AG04449 (cell line): Measurements from ENCODE around the gene PACSIN3.

Experiments
- CTCF ChIA-PET: fragments of 350-600 bp; formaldehyde crosslinking; extraction: SDS; loops from one replicate; lab custom pipeline; 2021; ENCODE audit warnings: antibody characterized with exemption; lab: Yijun Ruan, JAX
- POLR2A ChIA-PET: fragments of 400-600, 350-600 bp; formaldehyde crosslinking; extraction: SDS; loops from one replicate; lab custom pipeline; 2020; ENCODE audit warnings: antibody characterized with exemption, inconsistent platforms; lab: Yijun Ruan, JAX
- DNase-seq: peaks from one replicate; pipeline ENCODE4 v3.0.0-alpha.2; 2010; ENCODE audit warnings: low read depth, low spot score
- H3K4me3 ChIP-seq: 2 replicates; pipeline ENCODE4 v1.5.1; 2011; ENCODE audit warnings: low read depth, mild to moderate bottlenecking, control low read depth, low read length
- TF ChIP-seq, protein P1 (sequence below): IDR thresholded peaks from one replicate; pipeline ENCODE4 v1.5.1; 2011; ENCODE audit warnings: mild to moderate bottlenecking, moderate library complexity, low read length, control low read depth, inconsistent platforms; ENCODE audit not compliant: insufficient read depth; ENCODE audit errors: missing control alignments

The PACSIN3 gene

GRCh38 chr11:47139878-47140277, 46.4 kb downstream of the PACSIN3 start:
- TF ChIP-seq, protein P1, sequence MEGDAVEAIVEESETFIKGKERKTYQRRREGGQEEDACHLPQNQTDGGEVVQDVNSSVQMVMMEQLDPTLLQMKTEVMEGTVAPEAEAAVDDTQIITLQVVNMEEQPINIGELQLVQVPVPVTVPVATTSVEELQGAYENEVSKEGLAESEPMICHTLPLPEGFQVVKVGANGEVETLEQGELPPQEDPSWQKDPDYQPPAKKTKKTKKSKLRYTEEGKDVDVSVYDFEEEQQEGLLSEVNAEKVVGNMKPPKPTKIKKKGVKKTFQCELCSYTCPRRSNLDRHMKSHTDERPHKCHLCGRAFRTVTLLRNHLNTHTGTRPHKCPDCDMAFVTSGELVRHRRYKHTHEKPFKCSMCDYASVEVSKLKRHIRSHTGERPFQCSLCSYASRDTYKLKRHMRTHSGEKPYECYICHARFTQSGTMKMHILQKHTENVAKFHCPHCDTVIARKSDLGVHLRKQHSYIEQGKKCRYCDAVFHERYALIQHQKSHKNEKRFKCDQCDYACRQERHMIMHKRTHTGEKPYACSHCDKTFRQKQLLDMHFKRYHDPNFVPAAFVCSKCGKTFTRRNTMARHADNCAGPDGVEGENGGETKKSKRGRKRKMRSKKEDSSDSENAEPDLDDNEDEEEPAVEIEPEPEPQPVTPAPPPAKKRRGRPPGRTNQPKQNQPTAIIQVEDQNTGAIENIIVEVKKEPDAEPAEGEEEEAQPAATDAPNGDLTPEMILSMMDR = no peak
- ChIA-PET POLR2A (no interaction called here), CTCF (interaction anchor here (0.7 to 1.3 kb wide), 4 partner anchors 13 to 227 kb away, joined by 3 to 10 read pairs (median 4); no protein-coding TSS in a partner anchor)
- H3K4me3 ChIP-seq = no peak overlapping the region
- no peak for DNase-seq

- no peak overlapping the region for H3K4me3 ChIP-seq
- ChIA-PET CTCF (interaction anchor here (1.1 to 1.5 kb wide), 2 partner anchors 10 to 16 kb away, joined by 4 read pairs; no protein-coding TSS in a partner anchor), POLR2A (no interaction called here)
- no peak for DNase-seq
- TF ChIP-seq, protein P1 = no peak
Observed at GRCh38 chr11:47137476-47137875, 48.8 kb downstream of the PACSIN3 start.

GRCh38 chr11:47136921-47137320, 49.3 kb downstream of the PACSIN3 start:
- no peak overlapping the region for H3K4me3 ChIP-seq
- no peak for DNase-seq
- ChIA-PET POLR2A (no interaction called here), CTCF (interaction anchor here (1.1 to 1.5 kb wide), 2 partner anchors 10 to 16 kb away, joined by 4 read pairs; no protein-coding TSS in a partner anchor)
- TF ChIP-seq, protein P1 = no peak

GRCh38 chr11:47136327-47136726, 49.9 kb downstream of the PACSIN3 start:
- ChIA-PET POLR2A (no interaction called here), CTCF (interaction anchor here (1.5 kb wide), 1 partner anchor 17 kb away, joined by 4 read pairs; no protein-coding TSS in a partner anchor)
- H3K4me3 ChIP-seq = no peak overlapping the region
- TF ChIP-seq, protein P1 = no peak
- DNase-seq = no peak

- CTCF ChIA-PET = interaction anchor here (1.0 to 2.2 kb wide), 4 partner anchors 10 to 20 kb away, joined by 4 to 8 read pairs (median 5); no protein-coding TSS in a partner anchor
- POLR2A ChIA-PET = no interaction called here
Observed at GRCh38 chr11:47132981-47133380, 53.3 kb downstream of the PACSIN3 start.

DNA sequence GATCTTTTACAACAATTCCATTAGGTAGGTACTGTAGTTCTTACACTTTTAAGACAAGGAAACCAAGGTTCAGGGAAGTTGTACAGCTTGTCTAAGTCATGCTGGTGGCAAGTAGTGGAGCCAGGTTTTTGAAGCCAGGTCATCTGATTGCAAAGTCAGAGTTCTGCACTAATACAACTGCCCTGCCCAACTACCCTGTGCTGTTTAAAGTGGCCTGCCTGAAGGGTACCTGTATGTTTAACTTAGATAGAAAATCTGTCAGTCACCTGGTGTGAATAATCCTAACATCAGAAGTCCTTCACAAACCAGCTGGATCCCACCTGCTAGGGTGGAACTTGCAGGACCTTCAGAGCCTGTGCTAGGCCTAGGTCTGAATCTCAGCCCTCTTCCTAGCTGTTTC, 53.7 kb downstream of the PACSIN3 start:
- no peak overlapping the region for H3K4me3 ChIP-seq
- DNase-seq = no peak
- CTCF ChIA-PET = interaction anchor here (1.0 to 2.2 kb wide), 4 partner anchors 9 to 21 kb away, joined by 4 to 8 read pairs (median 5); no protein-coding TSS in a partner anchor
- TF ChIP-seq, protein P1 = no peak
- POLR2A ChIA-PET = no interaction called here

More at GRCh38 chr11:47132981-47133380, 53.3 kb downstream of the PACSIN3 start:
- no peak for DNase-seq
- TF ChIP-seq, protein P1 = no peak
- H3K4me3 ChIP-seq = no peak overlapping the region
